GM21526 (cell line): ENCODE results near the gene MRPL55.
A peak's percentile ranks its signal among the peaks of the same experiment; 100 is the strongest.

ENCODE experiments used
- ATAC-seq: cut with Tn5 transposase; IDR thresholded peaks from one replicate; pipeline ENCODE4 v1.9.1; 2021; ENCODE audit warnings: moderate library complexity; ENCODE audit not compliant: unreplicated experiment, low FRiP score

Gene MRPL55

DNA sequence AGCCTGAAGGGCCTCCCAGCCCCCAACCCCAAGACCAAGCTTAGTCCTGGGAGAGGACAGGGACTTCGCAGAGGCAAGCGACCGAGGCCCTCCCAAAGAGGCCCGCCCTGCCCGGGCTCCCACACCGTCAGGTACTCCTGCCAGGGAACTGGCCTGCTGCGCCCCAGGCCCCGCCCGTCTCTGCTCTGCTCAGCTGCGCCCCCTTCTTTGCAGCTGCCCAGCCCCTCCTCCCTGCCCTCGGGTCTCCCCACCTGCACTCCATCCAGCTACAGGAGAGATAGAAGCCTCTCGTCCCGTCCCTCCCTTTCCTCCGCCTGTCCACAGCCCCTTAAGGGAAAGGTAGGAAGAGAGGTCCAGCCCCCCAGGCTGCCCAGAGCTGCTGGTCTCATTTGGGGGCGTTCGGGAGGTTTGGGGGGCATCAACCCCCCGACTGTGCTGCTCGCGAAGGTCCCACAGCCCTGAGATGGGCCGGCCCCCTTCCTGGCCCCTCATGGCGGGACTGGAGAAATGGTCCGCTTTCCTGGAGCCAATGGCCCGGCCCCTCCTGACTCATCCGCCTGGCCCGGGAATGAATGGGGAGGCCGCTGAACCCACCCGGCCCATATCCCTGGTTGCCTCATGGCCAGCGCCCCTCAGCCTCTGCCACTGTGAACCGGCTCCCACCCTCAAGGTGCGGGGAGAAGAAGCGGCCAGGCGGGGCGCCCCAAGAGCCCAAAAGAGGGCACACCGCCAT is 48.5 kb downstream of the MRPL55 start:
- ATAC-seq: no peak

DNA sequence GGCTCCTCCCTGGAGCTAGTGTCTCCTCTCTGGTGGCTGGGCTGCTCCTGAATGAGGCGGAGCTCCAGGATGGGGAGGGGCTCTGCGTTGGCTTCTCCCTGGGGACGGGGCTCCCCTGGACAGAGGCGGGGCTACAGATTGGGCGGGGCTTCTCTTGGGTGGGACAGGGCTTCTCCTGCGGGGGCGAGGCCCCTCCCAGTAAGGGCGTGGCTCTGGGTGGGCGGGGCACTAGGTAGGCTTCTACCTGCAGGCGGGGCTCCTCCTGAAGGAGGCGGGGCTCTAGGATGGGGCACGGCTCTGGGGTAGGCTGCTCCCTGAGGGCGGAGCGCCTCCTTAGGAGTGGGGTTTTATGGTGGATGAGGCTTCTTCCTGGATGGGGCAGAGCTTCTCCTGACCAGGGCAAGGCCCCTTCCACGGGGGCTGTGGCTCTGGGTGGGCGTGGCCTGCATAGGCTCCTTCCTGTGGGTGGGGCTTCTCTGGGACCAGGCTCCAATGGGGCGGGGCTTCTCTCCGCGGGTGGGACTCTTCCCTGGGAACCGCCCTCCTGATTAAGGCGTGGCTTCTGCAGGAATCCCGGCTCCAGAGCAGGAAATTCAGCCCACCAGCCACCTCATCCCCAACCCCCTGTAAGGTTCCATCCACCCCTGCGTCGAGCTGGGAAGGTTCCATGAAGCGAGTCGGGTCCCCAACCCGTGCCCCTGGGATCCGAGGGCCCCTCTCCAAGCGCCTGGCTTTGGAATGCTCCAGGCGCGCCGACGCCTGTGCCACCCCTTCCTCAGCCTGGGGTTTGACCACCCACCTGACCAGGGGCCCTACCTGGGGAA is 49.3 kb downstream of the MRPL55 start:
- peak; percentile 45 for ATAC-seq

DNA sequence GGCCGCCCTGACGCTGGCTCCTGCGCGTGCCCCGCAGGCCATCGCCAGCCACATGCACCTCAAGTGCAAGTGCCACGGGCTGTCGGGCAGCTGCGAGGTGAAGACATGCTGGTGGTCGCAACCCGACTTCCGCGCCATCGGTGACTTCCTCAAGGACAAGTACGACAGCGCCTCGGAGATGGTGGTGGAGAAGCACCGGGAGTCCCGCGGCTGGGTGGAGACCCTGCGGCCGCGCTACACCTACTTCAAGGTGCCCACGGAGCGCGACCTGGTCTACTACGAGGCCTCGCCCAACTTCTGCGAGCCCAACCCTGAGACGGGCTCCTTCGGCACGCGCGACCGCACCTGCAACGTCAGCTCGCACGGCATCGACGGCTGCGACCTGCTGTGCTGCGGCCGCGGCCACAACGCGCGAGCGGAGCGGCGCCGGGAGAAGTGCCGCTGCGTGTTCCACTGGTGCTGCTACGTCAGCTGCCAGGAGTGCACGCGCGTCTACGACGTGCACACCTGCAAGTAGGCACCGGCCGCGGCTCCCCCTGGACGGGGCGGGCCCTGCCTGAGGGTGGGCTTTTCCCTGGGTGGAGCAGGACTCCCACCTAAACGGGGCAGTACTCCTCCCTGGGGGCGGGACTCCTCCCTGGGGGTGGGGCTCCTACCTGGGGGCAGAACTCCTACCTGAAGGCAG is 50.0 kb downstream of the MRPL55 start:
- peak; percentile 22 for ATAC-seq

DNA sequence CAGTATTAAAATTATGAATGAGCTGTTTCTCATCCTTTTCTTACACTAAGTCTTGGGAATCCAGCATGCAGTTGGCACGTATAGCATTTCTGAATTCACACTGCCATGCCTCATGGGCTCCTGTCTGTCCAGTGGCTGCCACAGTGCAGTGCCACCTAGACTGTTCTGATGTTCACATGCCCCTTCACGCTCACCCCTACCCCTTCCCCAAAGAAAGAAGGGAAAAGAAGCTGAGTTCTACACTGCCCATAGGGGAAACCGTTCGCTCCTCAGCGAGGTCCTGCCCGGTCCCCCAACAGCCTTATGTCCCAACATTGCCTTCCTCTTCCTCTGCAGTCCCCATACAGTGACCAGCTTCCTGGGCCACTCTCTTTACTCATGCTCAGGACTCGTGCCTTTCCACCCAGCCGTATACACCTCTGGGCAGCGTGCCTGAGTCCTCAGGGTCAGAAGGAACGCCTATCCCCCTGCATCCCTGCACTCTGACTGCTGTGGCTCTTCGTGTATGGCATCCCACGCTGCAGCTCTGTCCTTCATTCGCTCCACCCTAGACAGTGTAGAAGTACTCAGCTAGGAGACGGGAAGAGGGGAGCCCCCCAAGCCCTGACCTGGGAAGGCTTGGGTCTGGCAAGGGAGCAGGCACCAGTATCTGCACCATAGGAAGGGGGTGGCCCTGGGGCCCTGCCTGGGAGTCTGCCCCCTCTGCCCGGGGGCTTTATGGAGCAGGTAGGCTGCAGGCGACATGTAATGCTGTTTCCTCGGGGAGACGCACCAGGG is 50.7 kb downstream of the MRPL55 start:
- no peak for ATAC-seq
